Measurements from ENCODE around the gene PYY.

Gene PYY

GRCh38 chr17:43935926-43936261 lies 17.8 kb downstream of the PYY start:
- ATAC-seq (ENCODE audit: low read depth) (no peak), DNase-seq (ENCODE audit: low spot score) (no peak)
- TF ChIP-seq CTCF (IDR thresholded peaks at IDR 0.05; ENCODE audit: poor library complexity, severe bottlenecking), result no peak
- H3K9me3 ChIP-seq (ENCODE audit: severe bottlenecking), result no peaks in the 10 kb centered on the region
- H3K4me3 ChIP-seq (ENCODE audit: severe bottlenecking), result no peak overlapping the region
- no peaks in the 10 kb centered on the region for H3K4me1 ChIP-seq (ENCODE audit: insufficient read depth, poor library complexity, severe bottlenecking)
- no peaks in the 10 kb centered on the region for H3K27me3 ChIP-seq (ENCODE audit: insufficient read depth, poor library complexity, severe bottlenecking)
- H3K36me3 ChIP-seq (ENCODE audit: low read depth), result no peaks in the 10 kb centered on the region
- H3K27ac ChIP-seq (ENCODE audit: poor library complexity, severe bottlenecking), result no peak overlapping the region

GRCh38 chr17:43935204-43935925 lies 18.4 kb downstream of the PYY start:
- no peaks in the 10 kb centered on the region for H3K4me1 ChIP-seq (ENCODE audit: insufficient read depth, poor library complexity, severe bottlenecking)
- no peaks in the 10 kb centered on the region for H3K9me3 ChIP-seq (ENCODE audit: severe bottlenecking)
- TF ChIP-seq CTCF (IDR thresholded peaks at IDR 0.05; ENCODE audit: poor library complexity, severe bottlenecking), result no peak
- H3K27me3 ChIP-seq (ENCODE audit: insufficient read depth, poor library complexity, severe bottlenecking), result no peaks in the 10 kb centered on the region
- ATAC-seq (ENCODE audit: low read depth) (no peak), DNase-seq (ENCODE audit: low spot score) (no peak)
- H3K4me3 ChIP-seq (ENCODE audit: severe bottlenecking), result no peak overlapping the region
- H3K36me3 ChIP-seq (ENCODE audit: low read depth), result no peaks in the 10 kb centered on the region
- no peak overlapping the region for H3K27ac ChIP-seq (ENCODE audit: poor library complexity, severe bottlenecking)

GRCh38 chr17:43932923-43933322 lies 20.8 kb downstream of the PYY start:
- H3K27me3 ChIP-seq (ENCODE audit: insufficient read depth, poor library complexity, severe bottlenecking), result peaks cover 10% of the 10 kb centered on the region
- ATAC-seq (ENCODE audit: low read depth) (no peak), DNase-seq (ENCODE audit: low spot score) (no peak)
- TF ChIP-seq CTCF (IDR thresholded peaks at IDR 0.05; ENCODE audit: poor library complexity, severe bottlenecking), result no peak
- H3K4me1 ChIP-seq (ENCODE audit: insufficient read depth, poor library complexity, severe bottlenecking), result no peaks in the 10 kb centered on the region
- no peaks in the 10 kb centered on the region for H3K9me3 ChIP-seq (ENCODE audit: severe bottlenecking)
- H3K36me3 ChIP-seq (ENCODE audit: low read depth), result no peaks in the 10 kb centered on the region
- H3K4me3 ChIP-seq (ENCODE audit: severe bottlenecking), result no peak overlapping the region
- H3K27ac ChIP-seq (ENCODE audit: poor library complexity, severe bottlenecking), result no peak overlapping the region

- Histone ChIP-seq H3K9me3 (ENCODE audit: severe bottlenecking) (no peaks in the 10 kb centered on the region), H3K27ac (ENCODE audit: poor library complexity, severe bottlenecking) (no peak overlapping the region), H3K36me3 (ENCODE audit: low read depth) (no peaks in the 10 kb centered on the region), H3K4me3 (ENCODE audit: severe bottlenecking) (no peak overlapping the region), H3K27me3 (ENCODE audit: insufficient read depth, poor library complexity, severe bottlenecking) (peaks cover 13% of the 10 kb centered on the region), H3K4me1 (ENCODE audit: insufficient read depth, poor library complexity, severe bottlenecking) (no peaks in the 10 kb centered on the region)
- no peak for DNase-seq (ENCODE audit: low spot score)
- no peak for ATAC-seq (ENCODE audit: low read depth)
- TF ChIP-seq CTCF (IDR thresholded peaks at IDR 0.05; ENCODE audit: poor library complexity, severe bottlenecking), result no peak
Measured at GRCh38 chr17:43932357-43932756, 21.4 kb downstream of the PYY start.

GRCh38 chr17:43931062-43931571 lies 22.6 kb downstream of the PYY start:
- no peaks in the 10 kb centered on the region for H3K36me3 ChIP-seq (ENCODE audit: low read depth)
- H3K9me3 ChIP-seq (ENCODE audit: severe bottlenecking), result no peaks in the 10 kb centered on the region
- H3K27ac ChIP-seq (ENCODE audit: poor library complexity, severe bottlenecking), result no peak overlapping the region
- DNase-seq (ENCODE audit: low spot score), result no peak
- no peak for ATAC-seq (ENCODE audit: low read depth)
- peaks cover 20% of the 10 kb centered on the region for H3K27me3 ChIP-seq (ENCODE audit: insufficient read depth, poor library complexity, severe bottlenecking)
- TF ChIP-seq CTCF (IDR thresholded peaks at IDR 0.05; ENCODE audit: poor library complexity, severe bottlenecking), result no peak
- no peaks in the 10 kb centered on the region for H3K4me1 ChIP-seq (ENCODE audit: insufficient read depth, poor library complexity, severe bottlenecking)
- H3K4me3 ChIP-seq (ENCODE audit: severe bottlenecking), result no peak overlapping the region

Data from RWPE2 (cell line).